GM19025 (cell line): Measurements from ENCODE around the gene IFNGR1.

Experiments
- ATAC-seq: cut with Tn5 transposase; IDR thresholded peaks from one replicate; pipeline ENCODE4 v1.9.1; 2021; ENCODE audit warnings: mild to moderate bottlenecking, low read depth, moderate library complexity; ENCODE audit not compliant: unreplicated experiment

The IFNGR1 gene

DNA sequence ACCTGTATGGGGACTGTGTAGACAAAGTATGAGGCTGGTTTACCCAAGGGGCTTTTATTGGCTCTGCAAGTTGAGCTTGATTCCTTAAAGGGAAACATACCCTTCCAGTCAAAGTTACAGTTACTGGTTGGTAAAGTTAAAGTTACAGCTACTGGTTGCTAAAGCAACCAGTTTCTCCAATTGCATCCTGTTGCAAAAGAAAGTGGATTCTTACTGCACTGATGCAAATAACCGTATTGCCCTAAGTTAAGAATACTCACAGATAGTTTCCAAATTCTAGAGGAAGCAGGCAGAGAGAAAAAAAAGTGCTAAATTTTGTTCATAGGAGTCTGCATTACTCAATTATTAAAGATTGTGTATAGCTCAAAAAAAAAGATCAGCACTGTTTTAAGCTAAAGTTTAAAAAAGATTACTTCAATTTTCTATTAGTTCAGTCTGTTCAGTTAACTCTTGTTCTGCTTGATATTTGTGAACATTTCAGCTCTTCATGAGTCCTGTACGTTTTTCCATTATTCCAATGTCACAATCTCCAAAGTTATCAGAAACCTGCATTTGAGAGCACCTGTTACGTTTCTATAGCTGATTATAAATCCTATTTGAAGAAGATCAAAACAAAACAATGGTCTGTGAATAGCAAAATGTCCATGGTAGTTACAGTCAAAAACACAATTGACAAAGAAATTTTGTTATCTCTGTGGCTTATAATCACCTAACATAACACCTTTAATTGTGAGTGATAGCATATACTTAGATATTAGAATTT is 37.1 kb downstream of the IFNGR1 start:
- ATAC-seq = no peak

DNA sequence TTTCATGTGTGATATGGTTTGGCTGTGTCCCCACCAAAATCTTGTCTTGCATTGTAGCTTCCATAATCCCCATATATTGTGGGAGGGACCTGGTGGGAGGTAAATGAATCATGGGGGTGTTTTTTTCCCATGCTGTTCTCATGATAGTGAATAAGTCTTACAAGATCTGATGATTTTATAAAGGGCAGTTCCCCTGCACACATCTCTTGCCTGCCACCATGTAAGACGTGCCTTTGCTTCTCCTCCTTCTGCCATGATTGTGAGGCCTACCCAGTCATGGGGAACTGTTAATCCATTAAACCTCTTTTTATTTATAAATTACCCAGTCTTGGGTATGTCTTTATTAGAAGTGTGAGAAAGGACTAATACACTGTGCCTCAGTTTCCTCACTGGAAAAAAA is 41.6 kb downstream of the IFNGR1 start:
- ATAC-seq = no peak

DNA sequence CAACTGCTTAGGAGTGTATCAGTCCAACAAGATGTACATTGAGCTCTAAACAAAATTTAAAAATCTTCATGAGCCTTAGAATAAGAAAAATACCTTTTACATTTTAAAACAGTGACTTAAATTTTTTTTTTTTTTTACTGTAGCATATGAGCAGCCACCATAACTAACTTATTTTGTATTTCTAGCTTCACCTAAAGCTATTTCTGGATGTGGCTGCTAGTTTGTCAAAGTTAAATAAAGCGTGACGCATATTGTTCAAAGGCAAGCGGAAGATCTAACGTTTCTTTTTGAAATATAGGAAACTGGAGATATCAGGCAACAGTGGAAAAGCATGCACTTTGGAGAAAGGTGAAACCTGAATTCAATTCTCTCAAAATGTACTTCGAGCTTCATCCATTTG is 42.5 kb downstream of the IFNGR1 start:
- ATAC-seq = no peak

DNA sequence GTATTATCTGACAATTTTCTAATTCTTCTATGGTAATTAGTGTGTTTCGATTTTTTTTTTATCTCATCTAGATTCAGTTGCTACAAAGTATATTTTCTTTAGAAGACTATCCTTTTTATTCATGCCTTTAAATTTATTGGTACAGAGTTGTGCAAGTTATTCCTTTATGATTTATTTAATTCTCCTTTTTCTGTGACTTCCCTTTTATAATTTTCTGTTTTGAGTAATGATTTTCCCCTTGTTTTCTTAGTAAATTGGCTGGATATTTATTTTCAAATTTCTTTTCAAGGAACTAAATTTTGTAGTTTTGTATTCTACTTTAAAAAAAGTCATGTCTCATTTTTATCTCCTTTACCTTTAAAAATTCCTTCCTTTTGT is 43.3 kb downstream of the IFNGR1 start:
- ATAC-seq = no peak

DNA sequence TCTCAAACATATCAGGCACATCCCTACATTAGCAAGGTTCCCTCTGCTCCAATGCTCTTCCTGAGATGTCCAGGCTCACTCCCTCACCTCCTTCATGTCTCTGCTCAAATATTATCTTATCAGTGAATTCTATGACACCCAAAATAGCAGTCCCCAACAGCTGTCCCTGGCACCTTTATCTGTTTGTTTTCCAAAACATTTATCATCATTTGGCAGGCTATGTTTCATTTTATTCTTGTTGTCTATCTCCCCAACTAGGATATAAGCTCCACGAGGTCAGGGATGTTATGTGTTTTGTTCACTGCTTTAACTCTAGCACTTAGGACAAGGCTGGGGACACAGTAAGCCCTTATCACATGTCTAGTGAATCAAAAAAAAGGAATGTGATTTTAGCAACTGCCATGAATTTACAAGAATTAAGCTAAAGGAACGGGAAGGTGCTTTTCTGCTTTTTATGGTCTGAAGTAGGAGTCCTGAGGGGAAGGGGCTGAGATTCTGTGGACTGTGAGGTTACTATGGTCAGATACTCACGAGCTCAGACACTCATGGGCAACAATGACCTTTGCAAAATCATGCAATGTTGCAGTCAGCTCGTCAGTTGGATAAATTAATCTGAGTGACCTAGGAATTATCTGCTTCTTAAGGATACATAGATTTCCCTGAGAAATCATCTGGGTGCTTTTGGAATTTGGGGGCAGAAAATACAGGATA is 43.9 kb downstream of the IFNGR1 start:
- no peak for ATAC-seq

DNA sequence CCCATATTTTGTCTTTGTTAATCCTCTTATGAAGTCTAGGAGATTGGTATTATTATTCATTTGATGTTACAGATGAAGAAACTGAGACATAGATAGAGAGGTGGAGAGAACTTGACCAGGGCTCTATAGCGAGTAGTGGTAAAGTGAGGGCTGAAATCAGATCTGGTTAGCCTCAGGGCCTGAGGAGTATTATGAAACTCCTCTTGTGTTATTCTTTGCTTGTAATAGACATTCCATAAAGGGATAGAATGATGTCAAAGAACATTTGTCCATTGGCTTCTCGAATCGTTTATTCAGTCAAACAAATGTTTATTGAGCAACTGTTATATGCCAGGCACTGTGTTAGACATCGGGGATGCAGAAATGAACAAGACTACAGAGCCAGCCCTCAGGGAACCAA is 45.7 kb downstream of the IFNGR1 start, which contains the start of gene IL22RA2:
Gene IL22RA2 (minus strand): TSS at position 144 of the 400 bp plus-strand sequence. CDS start 11,895 bp downstream, outside the sequence.
- no peak for ATAC-seq

DNA sequence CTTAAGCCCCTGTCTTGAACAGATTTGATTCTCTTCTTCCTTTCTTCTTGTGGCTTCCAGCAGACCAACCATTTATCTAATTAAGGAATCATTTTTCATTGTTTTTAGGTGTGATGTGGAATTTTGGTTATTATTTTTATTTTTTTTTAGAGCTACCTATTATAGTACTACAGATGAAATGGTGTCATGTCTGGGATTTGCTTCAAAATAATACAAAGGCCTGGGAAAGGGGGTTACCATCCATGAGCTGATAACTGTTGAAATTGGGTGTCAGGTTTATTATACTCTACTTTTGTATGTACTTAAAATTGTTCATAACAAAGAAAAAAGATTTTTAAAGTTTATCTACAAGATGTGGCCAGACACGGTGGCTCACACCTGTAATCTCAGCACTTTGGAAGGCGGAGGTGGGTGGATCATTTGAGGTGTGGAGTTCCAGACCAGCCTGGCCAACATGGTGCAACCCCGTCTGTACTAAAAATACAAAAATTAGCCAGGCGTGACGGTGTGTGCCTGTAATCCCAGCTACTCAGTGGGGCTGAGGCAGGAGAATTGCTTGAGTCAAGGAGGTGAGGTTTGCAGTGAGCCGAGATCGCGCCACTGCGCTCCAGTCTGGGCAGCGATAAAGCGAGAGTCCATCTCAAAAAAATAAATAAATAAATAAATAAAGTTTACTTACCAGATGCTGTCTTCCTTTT is 46.3 kb downstream of the IFNGR1 start:
- ATAC-seq = no peak

DNA sequence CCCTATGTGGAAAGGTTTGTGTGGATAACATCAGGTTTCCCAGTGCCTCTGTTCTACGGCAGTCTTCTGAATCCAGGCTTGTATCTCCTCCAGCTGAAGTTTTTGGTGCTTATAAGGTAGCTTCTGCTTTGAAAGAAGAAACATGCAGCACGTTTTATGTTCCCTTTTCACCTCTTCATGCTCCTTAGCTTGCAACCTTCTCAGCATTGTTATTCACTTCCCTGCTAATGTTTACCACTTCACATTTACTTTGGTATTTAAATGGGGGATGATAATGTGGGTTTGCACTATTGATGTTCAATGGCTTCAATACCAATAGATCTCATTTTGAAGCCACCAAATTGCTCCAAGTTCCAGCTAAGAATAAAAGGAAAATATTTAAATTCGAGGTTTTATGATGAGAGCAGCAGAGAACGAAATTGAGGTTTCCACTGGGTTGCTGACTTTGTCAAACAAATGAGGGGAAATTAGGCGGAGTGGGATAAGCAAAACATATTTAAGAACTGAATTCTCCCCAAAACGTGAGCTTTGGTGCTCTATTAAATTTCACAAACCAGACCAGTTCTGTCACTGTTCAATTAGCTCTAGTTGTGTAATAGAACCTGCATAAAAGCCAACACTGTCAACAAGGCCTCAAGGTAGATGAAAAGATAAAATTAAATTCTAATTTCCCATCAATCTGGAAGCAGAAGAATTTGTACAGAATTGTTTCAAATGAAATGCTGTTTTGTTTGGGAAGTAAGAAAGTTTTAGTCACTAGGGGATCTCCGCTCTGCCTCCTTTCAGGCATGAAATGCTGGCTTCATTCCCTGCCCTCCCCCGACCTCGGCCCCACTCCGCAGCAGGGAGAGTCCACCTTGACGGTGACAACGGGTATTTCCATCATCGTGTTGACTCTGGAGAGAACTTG is 47.1 kb downstream of the IFNGR1 start:
- ATAC-seq = no peak

DNA sequence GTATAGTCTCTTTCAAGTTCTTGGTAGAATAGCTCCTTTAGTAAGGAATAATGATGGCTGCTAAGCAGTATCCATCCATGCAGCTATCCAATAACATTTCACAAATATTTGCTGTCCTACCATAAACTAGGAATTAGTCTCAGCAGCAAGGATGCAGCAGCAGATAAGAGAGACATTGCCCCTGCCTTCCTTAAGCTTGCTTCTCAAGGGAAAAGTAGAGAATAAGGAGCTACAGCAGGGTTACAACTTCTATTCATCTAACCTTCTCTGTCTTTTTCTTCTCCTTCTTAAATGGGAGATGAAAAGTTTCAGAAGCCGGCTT is 48.2 kb downstream of the IFNGR1 start:
- ATAC-seq = no peak

DNA sequence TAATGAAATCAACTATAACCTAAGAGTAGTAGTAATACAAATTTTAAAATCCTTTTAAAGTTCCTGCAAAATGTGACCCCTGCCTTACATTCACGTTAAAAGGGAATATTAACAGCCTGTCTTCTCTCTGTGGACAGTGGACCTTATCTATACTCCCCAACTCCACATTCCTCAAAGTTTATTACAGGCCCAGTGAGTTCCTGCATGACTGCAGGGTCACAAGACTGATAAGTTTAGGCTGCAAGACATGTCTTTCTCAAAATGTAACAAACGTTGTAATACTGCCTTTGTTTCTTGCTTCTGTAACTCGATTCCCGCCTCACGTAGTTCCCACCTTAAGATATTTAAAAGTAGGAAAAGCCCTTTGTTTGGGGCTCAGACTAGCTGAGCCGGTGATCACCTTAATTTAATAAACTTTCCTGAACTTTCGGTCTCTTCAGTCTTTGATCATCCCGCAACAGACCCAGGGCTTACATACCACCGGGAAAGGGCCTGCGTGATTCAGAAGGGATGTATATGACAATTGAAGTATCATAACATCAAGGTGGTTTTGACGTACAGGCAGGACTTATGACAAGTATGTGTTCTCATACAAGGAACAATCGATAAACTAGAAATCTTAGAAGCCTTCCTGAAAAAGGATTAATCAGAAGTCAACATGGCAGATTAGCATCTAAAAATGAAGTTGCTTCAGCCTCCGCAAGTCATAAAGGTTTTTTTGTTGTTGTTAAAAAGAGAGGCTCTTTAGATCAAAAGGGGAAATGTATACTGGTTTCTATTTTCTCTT is 48.7 kb downstream of the IFNGR1 start:
- no peak for ATAC-seq

DNA sequence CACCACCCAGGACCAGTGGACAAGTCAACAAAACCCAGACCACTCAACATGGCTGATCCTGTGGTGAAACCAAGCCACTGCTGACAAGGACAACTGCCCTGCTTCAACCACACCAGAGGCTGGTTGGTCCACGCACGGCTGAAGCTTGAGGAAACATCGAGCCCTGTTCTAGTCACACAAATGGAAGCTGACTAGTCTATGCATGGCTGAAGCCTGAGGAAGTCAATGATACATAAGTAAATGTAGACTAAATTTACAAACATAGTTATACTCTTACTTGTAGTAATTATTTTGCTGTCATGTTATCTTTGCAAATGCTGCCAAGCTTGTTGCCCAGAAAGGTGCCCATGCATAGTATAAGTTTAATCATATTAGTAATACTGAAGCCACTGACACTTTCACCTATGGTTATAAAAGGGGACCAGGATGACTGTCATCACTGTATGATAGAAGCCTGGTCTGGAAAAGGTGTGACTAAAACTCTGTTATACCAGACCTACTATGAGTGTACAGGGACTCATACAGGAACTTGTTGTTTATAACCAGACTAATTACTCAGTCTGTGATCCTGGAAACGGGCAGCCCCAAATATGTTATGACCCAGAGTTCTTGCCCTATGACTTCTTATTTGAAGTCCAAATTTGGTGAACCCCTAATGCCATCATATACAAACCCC is 51.3 kb downstream of the IFNGR1 start:
- ATAC-seq = no peak

DNA sequence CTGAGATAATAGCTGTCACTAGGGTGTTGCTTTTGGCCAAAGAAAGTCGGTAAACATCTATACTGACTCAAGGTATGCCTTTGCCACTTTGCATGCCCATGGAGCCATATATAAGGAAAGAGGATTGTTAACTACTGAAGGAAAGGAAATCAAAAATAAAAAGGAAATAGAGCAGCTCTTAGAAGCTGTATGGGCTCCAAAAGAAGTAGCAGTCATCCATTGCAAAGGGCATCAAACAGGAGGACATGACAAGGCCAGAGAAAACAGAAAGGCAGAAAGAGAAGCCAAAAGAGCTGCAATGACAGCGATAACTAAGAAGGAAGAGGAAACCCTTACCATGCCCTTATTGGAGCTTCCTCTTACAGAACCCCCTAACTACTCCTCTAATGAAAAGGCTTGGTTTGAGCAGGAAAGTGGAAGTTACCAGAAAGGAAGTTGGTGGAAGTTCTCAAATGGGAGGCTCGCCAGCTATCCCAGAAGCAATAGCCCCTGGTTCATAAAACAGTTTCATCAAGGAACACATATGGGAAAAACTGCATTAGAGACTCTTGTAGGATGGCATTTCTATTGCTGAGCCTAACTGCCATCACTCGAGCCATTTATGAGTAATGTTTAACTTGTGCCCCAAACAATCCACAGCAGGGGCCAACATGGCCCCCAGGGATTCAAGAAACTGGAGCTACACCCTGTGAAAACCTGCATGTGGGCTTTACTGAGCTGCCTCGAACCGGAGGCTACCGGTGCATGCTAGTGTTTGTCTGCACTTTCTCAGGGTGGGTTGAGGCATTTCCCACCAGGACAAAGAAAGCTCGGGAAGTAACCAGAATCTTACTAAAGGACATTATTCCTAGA is 52.7 kb downstream of the IFNGR1 start:
- ATAC-seq = no peak

DNA sequence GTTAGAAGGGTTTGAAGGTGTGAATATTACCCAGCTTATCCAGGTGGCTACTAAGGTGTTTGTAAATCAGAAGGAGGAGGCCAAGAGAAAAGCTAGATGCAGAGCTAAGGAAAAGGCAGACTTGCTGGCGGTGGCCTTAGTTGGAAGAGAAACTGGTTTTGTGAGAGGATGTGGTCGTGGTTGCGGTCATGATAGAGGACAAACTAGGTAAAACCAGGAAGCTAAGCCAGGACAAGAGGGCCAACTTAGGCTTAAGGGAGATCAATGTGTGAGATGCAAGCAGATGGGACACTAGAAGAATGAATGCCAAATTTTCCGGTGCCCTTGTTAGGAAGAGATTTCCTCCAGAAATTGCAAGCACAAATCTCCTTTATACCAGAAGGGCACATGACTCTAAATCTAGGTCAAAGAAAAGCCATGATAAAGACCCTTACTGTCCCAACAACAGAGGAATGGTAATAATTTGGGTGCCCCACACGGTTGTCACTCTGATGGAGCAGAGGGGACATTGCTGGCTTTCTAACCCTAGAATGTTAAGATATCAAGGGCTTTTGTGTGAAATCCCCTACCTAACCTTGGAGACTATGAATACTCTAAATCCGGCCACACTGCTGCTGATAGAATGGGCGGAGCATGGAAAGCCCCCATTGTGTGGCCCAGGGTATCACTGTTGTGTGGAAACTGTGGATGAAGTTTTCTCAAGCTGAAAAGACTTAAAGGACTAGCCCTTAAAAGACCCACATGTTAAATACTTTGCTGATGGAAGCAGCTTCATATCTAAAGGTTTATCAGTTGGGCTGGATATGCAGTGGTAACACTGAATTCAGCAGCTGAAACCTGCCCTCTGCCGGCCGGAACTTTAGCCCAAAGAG is 53.6 kb downstream of the IFNGR1 start:
- ATAC-seq = peak; percentile 53

DNA sequence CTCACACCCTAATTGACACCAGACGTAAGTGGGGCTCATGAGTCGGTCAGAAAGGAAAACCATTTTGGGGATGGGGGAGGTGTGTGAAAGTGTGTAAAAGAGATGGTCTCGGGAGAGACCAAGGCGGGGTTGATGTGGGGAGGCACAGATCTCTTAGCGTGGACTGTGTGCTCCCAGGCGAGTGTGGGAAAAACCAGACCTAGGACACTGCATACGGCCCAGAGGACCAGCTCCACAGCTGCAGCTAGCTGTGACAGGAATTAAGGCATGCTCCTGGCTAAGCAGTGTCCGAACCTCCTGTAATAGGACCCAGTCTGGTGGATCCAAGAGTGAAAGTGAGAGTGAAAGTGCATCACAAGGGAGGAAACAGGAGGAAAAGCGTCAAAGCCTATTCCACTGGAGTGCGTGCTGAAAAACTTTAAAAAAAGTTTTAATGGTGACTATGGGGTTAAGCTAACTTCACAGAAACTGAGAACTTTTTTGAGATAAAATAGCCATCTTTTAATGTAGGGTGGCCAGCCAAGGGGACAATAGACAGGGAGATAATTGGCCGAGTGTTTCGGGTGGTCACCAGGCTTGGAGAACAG is 55.4 kb downstream of the IFNGR1 start:
- ATAC-seq = no peak

DNA sequence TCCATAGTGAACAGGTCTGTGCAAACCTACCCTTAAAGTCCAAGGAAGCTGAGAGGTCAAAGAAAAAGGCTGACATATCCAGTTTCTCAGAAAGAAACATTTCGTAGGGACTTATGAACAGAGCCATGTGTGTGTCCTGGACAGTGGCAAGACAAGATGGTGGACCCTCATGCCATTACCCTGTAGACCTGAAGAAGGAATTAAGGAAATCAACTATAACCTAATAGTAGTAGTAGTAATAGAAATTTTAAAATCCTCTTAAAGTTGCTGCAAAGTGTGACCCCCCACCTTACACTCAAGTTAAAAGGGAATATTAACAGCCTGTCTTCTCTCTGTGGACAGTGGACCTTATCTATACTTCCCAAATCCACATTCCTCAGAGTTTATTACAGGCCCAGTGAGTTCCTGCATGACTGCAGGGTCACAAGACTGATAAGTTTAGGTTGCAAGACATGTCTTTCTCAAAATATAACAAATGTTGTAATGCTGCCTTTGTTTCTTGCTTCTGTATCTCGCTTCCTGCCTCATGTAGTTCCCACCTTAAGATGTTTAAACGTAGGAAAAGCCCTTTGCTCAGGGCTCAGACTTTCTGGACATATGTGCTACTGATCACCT is 56.4 kb downstream of the IFNGR1 start:
- ATAC-seq = no peak

DNA sequence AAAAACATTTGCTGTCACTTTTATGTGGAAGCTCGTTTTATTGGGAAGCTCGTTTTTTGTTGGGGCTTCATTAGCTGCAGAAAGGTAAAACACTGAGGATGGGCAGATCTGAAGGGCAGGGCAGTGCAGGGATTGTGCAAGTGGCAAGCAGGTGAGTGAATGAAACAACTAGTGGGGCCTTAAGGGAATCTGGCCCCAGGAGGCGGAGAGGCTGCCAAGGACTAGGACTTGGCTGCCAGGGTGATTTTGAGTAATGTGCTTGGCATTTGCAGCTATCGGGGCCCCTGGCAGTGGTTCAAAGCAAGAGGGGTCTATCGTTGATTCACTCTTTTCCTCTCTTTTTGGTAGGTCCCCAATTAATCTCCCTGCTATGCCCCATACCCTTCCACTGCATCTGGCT is 57.2 kb downstream of the IFNGR1 start:
- ATAC-seq = no peak

DNA sequence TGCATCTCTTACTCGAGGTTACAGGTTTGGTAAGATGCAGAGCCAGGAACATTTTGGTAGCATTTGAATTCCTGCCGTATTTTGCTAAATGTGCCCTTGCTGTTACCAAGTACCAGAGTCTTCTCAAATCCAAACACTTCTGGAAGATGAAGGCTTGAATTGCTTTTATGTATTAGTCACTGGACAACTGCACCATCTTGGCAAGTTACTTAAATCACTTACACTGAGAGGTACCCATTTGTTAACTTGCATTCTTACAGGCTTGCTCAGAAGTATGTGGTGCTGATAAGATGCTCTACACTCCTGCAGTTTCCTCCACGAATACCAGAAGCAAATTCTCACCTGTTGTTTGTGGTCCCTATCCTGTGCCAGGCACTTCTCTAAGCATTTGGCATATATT is 58.4 kb downstream of the IFNGR1 start:
- ATAC-seq = no peak
